IMR-90 (cell line): ENCODE data around the gene TOGARAM2. TPM values are rescaled to one million over a fixed set of nuclear protein-coding genes. Genes with fewer than 3 reads are reported as not detected.

Source experiments
- ATAC-seq: fragments of 200-7000 bp; cut with Tn5 transposase; 2 replicates; pipeline ENCODE4 v1.9.1; 2020; ENCODE audit warnings: low read depth, mild to moderate bottlenecking, moderate library complexity
- BruUV-seq: library from RNA; stranded (reverse); fragments of 400-500 nt; replicated peaks from 2 replicates; lab custom pipeline; 2021; lab: Mats Ljungman, UMichigan
- CTCF ChIA-PET: fragments of 300-600 bp; formaldehyde crosslinking; extraction: SDS; loops from one replicate; lab custom pipeline; 2021; ENCODE audit warnings: antibody characterized with exemption; lab: Yijun Ruan, JAX
- POLR2A ChIA-PET: fragments of 300-600 bp; sonication (Branson Sonifier 250); formaldehyde crosslinking; loops from one replicate; lab custom pipeline; 2022; ENCODE audit warnings: antibody characterized with exemption; ENCODE audit not compliant: unreplicated experiment; lab: Charles Lee
- DNase-seq: peaks from one replicate; pipeline ENCODE4 v3.0.0; 2013
- H2AFZ ChIP-seq: replicated peaks from 2 replicates; pipeline ENCODE3; 2013; ENCODE audit warnings: low read length, mild to moderate bottlenecking; ENCODE audit not compliant: poor library complexity
- H2AK5ac ChIP-seq: 2 replicates; pipeline ENCODE4 v1.6.1; 2013; ENCODE audit warnings: low read depth, low read length, inconsistent platforms
- H2AK9ac ChIP-seq: replicated peaks from 2 replicates; pipeline ENCODE3; 2013; ENCODE audit warnings: mild to moderate bottlenecking, low read depth, low read length, moderate library complexity; ENCODE audit not compliant: poor library complexity
- H2BK120ac ChIP-seq: 2 replicates; pipeline ENCODE4 v1.6.1; 2013; ENCODE audit warnings: low read depth, low read length, inconsistent platforms
- H2BK15ac ChIP-seq: 3 replicates; pipeline ENCODE4 v1.6.1; 2013; ENCODE audit warnings: low read depth, low read length, inconsistent platforms
- H2BK20ac ChIP-seq: 2 replicates; pipeline ENCODE4 v1.6.1; 2013; ENCODE audit warnings: low read depth, mild to moderate bottlenecking, inconsistent platforms, low read length, moderate library complexity
- H2BK5ac ChIP-seq: 2 replicates; pipeline ENCODE4 v1.6.1; 2013; ENCODE audit warnings: mild to moderate bottlenecking, low read depth, low read length, inconsistent platforms; ENCODE audit not compliant: poor library complexity, severe bottlenecking
- H3K14ac ChIP-seq: replicated peaks from 2 replicates; pipeline ENCODE4 v1.6.1; 2013; ENCODE audit warnings: low read depth, low read length, inconsistent platforms
- H3K18ac ChIP-seq: 2 replicates; pipeline ENCODE4 v1.6.1; 2013; ENCODE audit warnings: low read depth, low read length, control low read depth
- H3K23ac ChIP-seq: 2 replicates; pipeline ENCODE4 v1.6.1; 2013; ENCODE audit warnings: low read depth, low read length, inconsistent platforms
- H3K27ac ChIP-seq: 2 replicates; pipeline ENCODE4 v1.5.1; 2013; ENCODE audit warnings: mild to moderate bottlenecking, control low read depth, low read length; ENCODE audit not compliant: insufficient read depth
- H3K27me3 ChIP-seq: 2 replicates; pipeline ENCODE4 v1.6.1; 2013; ENCODE audit warnings: low read length; ENCODE audit not compliant: control insufficient read depth, insufficient read depth
- H3K36me3 ChIP-seq: 2 replicates; pipeline ENCODE4 v1.6.1; 2013; ENCODE audit warnings: low read length, mixed read lengths; ENCODE audit not compliant: control insufficient read depth, insufficient read depth
- H3K4ac ChIP-seq: 2 replicates; pipeline ENCODE4 v1.6.1; 2013; ENCODE audit warnings: low read depth, low read length, inconsistent platforms
- H3K4me1 ChIP-seq: 2 replicates; pipeline ENCODE4 v1.6.1; 2013; ENCODE audit warnings: low read length, mixed read lengths; ENCODE audit not compliant: control insufficient read depth, insufficient read depth
- H3K4me2 ChIP-seq: 2 replicates; pipeline ENCODE4 v1.6.1; 2013; ENCODE audit warnings: low read depth, mild to moderate bottlenecking, control low read depth, low read length, moderate library complexity
- H3K4me3 ChIP-seq: 2 replicates; pipeline ENCODE4 v1.5.1; 2013; ENCODE audit warnings: low read depth, mild to moderate bottlenecking, control low read depth, low read length, moderate library complexity; ENCODE audit not compliant: insufficient read depth
- H3K56ac ChIP-seq: 2 replicates; pipeline ENCODE4 v1.6.1; 2013; ENCODE audit warnings: low read length, inconsistent platforms; ENCODE audit not compliant: insufficient read depth; ENCODE audit errors: extremely low read depth
- H3K79me1 ChIP-seq, 2 experiments: 2 replicates each; pipeline ENCODE4 v1.6.1; 2013; ENCODE audit warnings: low read length in 2 of 2, inconsistent platforms in 1 of 2, low read depth in 1 of 2
- H3K9ac ChIP-seq: 2 replicates; pipeline ENCODE4 v1.6.1; 2013; ENCODE audit warnings: low read depth, low read length, control low read depth
- H3K9me1 ChIP-seq: 2 replicates; pipeline ENCODE4 v1.6.1; 2013; ENCODE audit warnings: low read length, inconsistent platforms; ENCODE audit not compliant: insufficient read depth
- H3K9me3 ChIP-seq: 2 replicates; pipeline ENCODE4 v1.6.1; 2013; ENCODE audit warnings: low read length; ENCODE audit not compliant: control insufficient read depth, insufficient read depth
- H4K20me1 ChIP-seq: 2 replicates; pipeline ENCODE4 v1.6.1; 2013; ENCODE audit warnings: low read length, inconsistent platforms; ENCODE audit not compliant: insufficient read depth
- H4K5ac ChIP-seq: 2 replicates; pipeline ENCODE4 v1.6.1; 2013; ENCODE audit warnings: mild to moderate bottlenecking, low read depth, low read length, control low read depth
- H4K8ac ChIP-seq, 2 experiments: 2 replicates each; pipeline ENCODE4 v1.6.1; 2013; ENCODE audit warnings: low read depth in 2 of 2, low read length in 2 of 2, control low read depth in 1 of 2, inconsistent platforms in 1 of 2
- H4K91ac ChIP-seq: 2 replicates; pipeline ENCODE4 v1.6.1; 2013; ENCODE audit warnings: low read depth, low read length, inconsistent platforms; ENCODE audit not compliant: insufficient read depth
- FOS ChIP-seq: fragments of 150-350 bp; IDR thresholded peaks from 2 replicates; pipeline ENCODE4 v1.6.1; 2016; ENCODE audit warnings: low read depth, low read length
- POLR2A ChIP-seq: IDR thresholded peaks from 2 replicates; pipeline ENCODE4 v1.6.1; 2012; ENCODE audit warnings: mild to moderate bottlenecking, low read depth, low read length
- WGBS, 2 experiments: methylation state at CpG; one replicate each; pipeline versions ENCODE4 v1.1.5 to v1.1.7; 2013; ENCODE audit warnings: missing lambda C conversion rate in 2 of 2; ENCODE audit not compliant: insufficient read length in 1 of 2; ENCODE audit errors: extremely low coverage in 2 of 2; 5-methylcytosine and 5-hydroxymethylcytosine counted together
- dilution Hi-C: fragments of 300-500 bp; cut with HindIII; formaldehyde crosslinking; loops from one replicate; pipeline ENCODE4 v1.14.3; 2018; ENCODE audit warnings: low sequenced_read_pairs; ENCODE audit not compliant: unreplicated experiment
- in situ Hi-C: fragments of 300-500 bp; cut with MboI; formaldehyde crosslinking; loops from 3 replicates; pipeline ENCODE4 v1.14.3; 2019; ENCODE audit warnings: low sequenced_read_pairs, inconsistent platforms, mixed read lengths
- intact Hi-C: fragments of 100-400 bp; cut with micrococcal nuclease; formaldehyde crosslinking; loops from 2 replicates; pipeline ENCODE4 v1.10.0; 2022
- polyA plus RNA-seq, 3 experiments: library from polyadenylated mRNA; depleted of rRNA; stranded (reverse); fragments of >200 nt; gene quantifications; 2 replicates each; pipeline ENCODE4 v1.2.3, GENCODE V29; 2012; ENCODE audit warnings: low replicate concordance in 1 of 3
- total RNA-seq: library from RNA; depleted of rRNA; stranded (reverse); fragments of >200 nt; gene quantifications from 2 replicates; pipeline ENCODE4 v1.2.3, GENCODE V29; 2012
- TF ChIP-seq, protein P1 (sequence below): fragments of 150-350 bp; IDR thresholded peaks from 2 replicates; pipeline ENCODE4 v1.6.1; 2017; ENCODE audit warnings: mild to moderate bottlenecking, antibody characterized with exemption, low read length, low read depth

The TOGARAM2 gene
- total and polyA plus RNA-seq, 2 of the 4 experiments (the other 2 are of a cell fraction) = under 0.01 to 0.38 TPM

DNA sequence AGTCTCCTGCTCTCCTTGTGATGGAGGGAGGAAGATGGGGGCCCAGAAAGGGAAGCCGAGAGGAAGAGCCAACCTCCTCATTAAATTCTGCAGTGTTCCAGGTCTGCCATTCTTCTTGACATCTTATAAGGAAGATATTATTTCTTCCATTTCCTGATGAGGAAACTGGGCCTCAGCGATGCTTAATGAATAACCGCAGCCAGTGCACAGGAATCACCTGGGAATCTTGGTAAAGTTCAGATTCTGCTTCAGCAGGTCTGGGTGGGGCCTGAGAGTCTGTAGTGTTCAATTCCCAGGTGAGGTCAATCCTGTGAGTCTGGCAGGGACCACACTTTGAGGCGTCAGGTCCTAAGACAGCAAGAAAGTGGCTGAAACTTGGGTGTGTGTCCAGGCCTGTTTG is 75.9 kb downstream of the TOGARAM2 start:
- CTCF ChIA-PET = no interaction called here

More for the DNA sequence above, 75.9 kb downstream of the TOGARAM2 start:
- ATAC-seq = no peak
- H3K4me2 ChIP-seq = no peak overlapping the region
- H4K5ac ChIP-seq = no peak overlapping the region
- H3K9ac ChIP-seq = no peak overlapping the region
- H2BK15ac ChIP-seq = no peak overlapping the region
- H3K23ac ChIP-seq = no peak overlapping the region
- intact Hi-C loops (no loop called here), dilution Hi-C loops (no loop called here), in situ Hi-C loops (no loop called here)
- H2BK5ac ChIP-seq = no peak overlapping the region
- H3K36me3 ChIP-seq = no peaks in the 10 kb centered on the region
- no peak overlapping the region for H3K4me3 ChIP-seq
- no peak overlapping the region for H2AK5ac ChIP-seq
- DNase-seq = no peak
- POLR2A ChIA-PET = no interaction called here
- WGBS, 2 experiments = 100% methylated on average over 3 of the region's 4 CpGs; no CpG with 5 or more reads in 1 of the 2 experiments
- no peaks in the 10 kb centered on the region for H4K20me1 ChIP-seq
- no peak overlapping the region for H3K18ac ChIP-seq
- H2AFZ ChIP-seq = no peak overlapping the region
- H3K4ac ChIP-seq = no peak overlapping the region
- H3K4me1 ChIP-seq = no peaks in the 10 kb centered on the region
- peaks cover 14% of the 10 kb centered on the region for H3K27me3 ChIP-seq
- no peak overlapping the region for H3K27ac ChIP-seq
- H2AK9ac ChIP-seq = no peak overlapping the region
- no peak overlapping the region for H2BK20ac ChIP-seq
- H4K8ac ChIP-seq = no peak overlapping the region
- H4K91ac ChIP-seq = no peak overlapping the region
- no peak overlapping the region for H2BK120ac ChIP-seq
- H3K79me1 ChIP-seq = no peaks in the 10 kb centered on the region
- H3K9me1 ChIP-seq = no peaks in the 10 kb centered on the region
- BruUV-seq = no TSS peak
- H3K56ac ChIP-seq = no peak overlapping the region
- H3K9me3 ChIP-seq = no peaks in the 10 kb centered on the region
- no peak overlapping the region for H3K14ac ChIP-seq
- TF ChIP-seq FOS (no peak), POLR2A (no peak)
- TF ChIP-seq, protein P1, sequence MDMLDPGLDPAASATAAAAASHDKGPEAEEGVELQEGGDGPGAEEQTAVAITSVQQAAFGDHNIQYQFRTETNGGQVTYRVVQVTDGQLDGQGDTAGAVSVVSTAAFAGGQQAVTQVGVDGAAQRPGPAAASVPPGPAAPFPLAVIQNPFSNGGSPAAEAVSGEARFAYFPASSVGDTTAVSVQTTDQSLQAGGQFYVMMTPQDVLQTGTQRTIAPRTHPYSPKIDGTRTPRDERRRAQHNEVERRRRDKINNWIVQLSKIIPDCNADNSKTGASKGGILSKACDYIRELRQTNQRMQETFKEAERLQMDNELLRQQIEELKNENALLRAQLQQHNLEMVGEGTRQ = no peak
